Peyer's patch (tissue), 4 donors: ENCODE data around the gene ZDHHC19.

Experiments
- CTCF ChIP-seq, 6 experiments: fragments of 450-650 bp in 4 of 6; fragments of 200-600 bp in 2 of 6; sonication (generic) in 1 of 6; IDR thresholded peaks; one replicate each; pipeline ENCODE4 v1.5.1; 2017 to 2019; ENCODE audit warnings: antibody characterized with exemption in 6 of 6, mild to moderate bottlenecking in 3 of 6, moderate library complexity in 1 of 6
- POLR2A ChIP-seq, 2 donors: fragments of 450-650 bp; IDR thresholded peaks; one replicate each; pipeline ENCODE4 v1.5.1; 2017; ENCODE audit warnings: antibody characterized with exemption in 2 of 2, mild to moderate bottlenecking in 2 of 2, moderate library complexity in 2 of 2

- no peak for TF ChIP-seq CTCF (IDR thresholded peaks at IDR 0.05)
- TF ChIP-seq POLR2A (IDR thresholded peaks at IDR 0.05), result no peak
These were observed 51.0 kb downstream of the ZDHHC19 start for GRCh38 chr3:196159952-196160804.
